Smooth muscle cell (in vitro differentiated cells): ENCODE results near the gene LYZL1. TPM values are rescaled to one million over a fixed set of nuclear protein-coding genes. Genes with fewer than 3 reads are reported as not detected.
A peak's percentile ranks its signal among the peaks of the same experiment; 100 is the strongest.

Experiments used
- DNase-seq: peaks from one replicate; lab custom pipeline; 2025; ENCODE audit not compliant: unreplicated experiment; lab: John Stamatoyannopoulos, UW
- H2AFZ ChIP-seq: fragments of 200-600 bp; sonication (generic); 2 replicates; pipeline ENCODE4 v1.6.0; 2016; ENCODE audit warnings: antibody characterized with exemption, low read depth, mild to moderate bottlenecking
- H3F3A ChIP-seq: fragments of 200-600 bp; sonication (generic); 2 replicates; pipeline ENCODE4 v1.6.0; 2017; ENCODE audit warnings: antibody characterized with exemption, low read depth
- H3K27ac ChIP-seq: fragments of 200-600 bp; sonication (generic); 2 replicates; pipeline ENCODE4 v1.5.1; 2016; ENCODE audit warnings: low read depth, mild to moderate bottlenecking
- H3K27me3 ChIP-seq: fragments of 200-600 bp; sonication (generic); 2 replicates; pipeline ENCODE4 v1.6.1; 2016; ENCODE audit warnings: low read depth, mild to moderate bottlenecking
- H3K36me3 ChIP-seq: fragments of 200-600 bp; sonication (generic); 2 replicates; pipeline ENCODE4 v1.5.1; 2016; ENCODE audit warnings: low read depth
- H3K4me1 ChIP-seq: fragments of 200-600 bp; sonication (generic); 2 replicates; pipeline ENCODE4 v1.5.1; 2016; ENCODE audit warnings: low read depth
- H3K4me2 ChIP-seq: fragments of 200-600 bp; sonication (generic); 2 replicates; pipeline ENCODE4 v1.6.0; 2016; ENCODE audit warnings: mild to moderate bottlenecking
- H3K4me3 ChIP-seq: fragments of 200-600 bp; sonication (generic); 2 replicates; pipeline ENCODE4 v1.5.1; 2016; ENCODE audit warnings: mild to moderate bottlenecking
- H3K79me2 ChIP-seq: fragments of 200-600 bp; sonication (generic); 2 replicates; pipeline ENCODE4 v1.6.0; 2016; ENCODE audit warnings: low read depth, mild to moderate bottlenecking
- H3K9ac ChIP-seq: fragments of 200-600 bp; sonication (generic); 2 replicates; pipeline ENCODE4 v1.6.0; 2016; ENCODE audit warnings: low read depth
- H3K9me3 ChIP-seq: fragments of 200-600 bp; sonication (generic); replicated peaks from 2 replicates; pipeline ENCODE4 v1.5.1; 2016; ENCODE audit warnings: low read depth
- H4K20me1 ChIP-seq: fragments of 200-600 bp; sonication (generic); 2 replicates; pipeline ENCODE4 v1.6.0; 2016; ENCODE audit warnings: low read depth
- WGBS: methylation state at CpG from one replicate; pipeline ENCODE4 v1.1.7; 2016; ENCODE audit warnings: low lambda C conversion rate; 5-methylcytosine and 5-hydroxymethylcytosine counted together
- polyA plus RNA-seq: library from polyadenylated mRNA; unstranded; fragments of >200 nt; fragmentation: Nextera tagmentation; extraction: Ambion mirVana; gene quantifications from 2 replicates; pipeline ENCODE4 v1.2.1, GENCODE V29; 2016
- total RNA-seq: library from RNA; depleted of rRNA; stranded (reverse); fragments of >200 nt; gene quantifications from 2 replicates; pipeline ENCODE4 v1.2.3, GENCODE V29; 2014
- TF ChIP-seq, protein P1 (sequence below): fragments of 200-600 bp; sonication (generic); IDR thresholded peaks from 2 replicates; pipeline ENCODE4 v1.5.1; 2017; ENCODE audit warnings: borderline replicate concordance, mild to moderate bottlenecking, antibody characterized with exemption; ENCODE audit not compliant: insufficient read depth, poor library complexity, severe bottlenecking

The LYZL1 gene
- total and polyA plus RNA-seq, 2 experiments from 2014 or later: not detected

- 84% methylated on average over 3 of the region's 3 CpGs for WGBS
- TF ChIP-seq, protein P1, sequence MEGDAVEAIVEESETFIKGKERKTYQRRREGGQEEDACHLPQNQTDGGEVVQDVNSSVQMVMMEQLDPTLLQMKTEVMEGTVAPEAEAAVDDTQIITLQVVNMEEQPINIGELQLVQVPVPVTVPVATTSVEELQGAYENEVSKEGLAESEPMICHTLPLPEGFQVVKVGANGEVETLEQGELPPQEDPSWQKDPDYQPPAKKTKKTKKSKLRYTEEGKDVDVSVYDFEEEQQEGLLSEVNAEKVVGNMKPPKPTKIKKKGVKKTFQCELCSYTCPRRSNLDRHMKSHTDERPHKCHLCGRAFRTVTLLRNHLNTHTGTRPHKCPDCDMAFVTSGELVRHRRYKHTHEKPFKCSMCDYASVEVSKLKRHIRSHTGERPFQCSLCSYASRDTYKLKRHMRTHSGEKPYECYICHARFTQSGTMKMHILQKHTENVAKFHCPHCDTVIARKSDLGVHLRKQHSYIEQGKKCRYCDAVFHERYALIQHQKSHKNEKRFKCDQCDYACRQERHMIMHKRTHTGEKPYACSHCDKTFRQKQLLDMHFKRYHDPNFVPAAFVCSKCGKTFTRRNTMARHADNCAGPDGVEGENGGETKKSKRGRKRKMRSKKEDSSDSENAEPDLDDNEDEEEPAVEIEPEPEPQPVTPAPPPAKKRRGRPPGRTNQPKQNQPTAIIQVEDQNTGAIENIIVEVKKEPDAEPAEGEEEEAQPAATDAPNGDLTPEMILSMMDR: no peak
- no peak for DNase-seq
- Histone ChIP-seq H3K27me3 (no peaks in the 10 kb centered on the region), H3K9ac (no peak overlapping the region), H4K20me1 (no peaks in the 10 kb centered on the region), H3K4me2 (no peak overlapping the region), H3K4me1 (peaks cover 3% of the 10 kb centered on the region), H3K4me3 (no peak overlapping the region), H3K79me2 (no peaks in the 10 kb centered on the region), H3K27ac (no peak overlapping the region), H3F3A (no peaks in the 10 kb centered on the region), H3K36me3 (no peaks in the 10 kb centered on the region), H2AFZ (no peak overlapping the region), H3K9me3 (no peaks in the 10 kb centered on the region)
Observed at GRCh38 chr10:29353887-29354561, 65.2 kb downstream of the LYZL1 start.

DNA sequence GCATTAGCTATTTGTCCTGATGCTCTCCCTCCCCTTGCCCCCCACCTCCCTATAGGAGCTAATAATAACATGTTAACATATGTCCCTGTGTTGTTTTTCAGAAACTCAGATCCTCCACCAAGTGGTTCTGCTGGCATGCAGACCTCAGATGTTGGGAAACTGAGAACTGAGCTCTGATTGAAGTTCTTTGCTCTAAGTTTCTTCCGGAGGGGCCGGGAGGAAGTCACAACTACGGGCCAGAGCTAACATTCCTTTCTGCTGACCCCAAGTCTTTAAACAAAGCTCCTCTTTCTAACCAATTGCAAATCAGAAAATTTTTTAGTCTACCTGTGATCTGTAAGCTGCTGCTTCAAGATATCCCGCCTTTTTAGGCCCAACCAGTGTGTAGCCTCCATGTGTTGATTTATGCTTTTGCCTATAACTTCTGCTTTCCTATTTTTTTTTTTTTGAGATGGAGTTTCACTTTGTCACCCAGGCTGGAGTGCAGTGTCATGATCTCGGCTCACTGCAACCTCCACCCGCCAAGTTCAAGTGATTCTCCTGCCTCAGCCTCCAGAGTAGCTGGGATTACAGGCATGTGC lies 66.6 kb downstream of the LYZL1 start:
- TF ChIP-seq, protein P1: no peak
- DNase-seq: no peak
- Histone ChIP-seq H3K27ac (no peak overlapping the region), H2AFZ (peak overlapping the region; percentile 66), H3K27me3 (no peaks in the 10 kb centered on the region), H3K4me3 (no peak overlapping the region), H3K79me2 (no peaks in the 10 kb centered on the region), H3K9me3 (no peaks in the 10 kb centered on the region), H3F3A (no peaks in the 10 kb centered on the region), H3K9ac (no peak overlapping the region), H3K36me3 (no peaks in the 10 kb centered on the region), H3K4me1 (peaks cover 3% of the 10 kb centered on the region), H3K4me2 (no peak overlapping the region), H4K20me1 (no peaks in the 10 kb centered on the region)
- WGBS: 83% methylated on average over 6 of the region's 6 CpGs

DNA sequence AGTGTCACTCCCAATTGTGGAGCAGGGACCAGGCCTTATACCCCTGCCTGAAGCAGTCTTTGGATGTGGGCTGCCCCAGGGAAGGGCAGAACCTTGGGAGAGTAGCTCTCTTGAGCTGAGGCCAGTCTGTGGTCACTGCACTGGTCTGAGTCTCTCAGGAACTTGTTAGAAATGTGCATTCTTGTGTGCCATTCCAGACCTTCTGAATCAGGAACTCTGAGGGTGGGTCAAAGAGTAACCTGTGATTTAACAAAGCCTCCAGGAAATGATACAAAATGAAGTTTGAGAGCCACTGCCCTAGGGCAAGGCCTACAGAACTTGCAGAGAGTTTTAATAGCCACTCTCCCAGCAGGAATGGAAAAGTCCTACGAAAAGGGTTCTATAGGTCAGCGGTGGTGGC lies 68.1 kb downstream of the LYZL1 start:
- H3F3A ChIP-seq: no peaks in the 10 kb centered on the region
- no peaks in the 10 kb centered on the region for H4K20me1 ChIP-seq
- H3K4me2 ChIP-seq: no peak overlapping the region
- H3K79me2 ChIP-seq: no peaks in the 10 kb centered on the region
- no peak overlapping the region for H3K4me3 ChIP-seq
- peaks cover 3% of the 10 kb centered on the region for H3K4me1 ChIP-seq
- WGBS: 90% methylated on average over 2 of the region's 2 CpGs
- no peaks in the 10 kb centered on the region for H3K9me3 ChIP-seq
- TF ChIP-seq, protein P1: no peak
- no peak for DNase-seq
- H2AFZ ChIP-seq: no peak overlapping the region
- no peaks in the 10 kb centered on the region for H3K36me3 ChIP-seq
- no peak overlapping the region for H3K27ac ChIP-seq
- H3K27me3 ChIP-seq: no peaks in the 10 kb centered on the region
- no peak overlapping the region for H3K9ac ChIP-seq
